GM20431 (cell line): ENCODE data around the gene CWH43.
"Not testable (repeated sequence)": the region's sequence is repeated elsewhere in the genome, so short reads cannot be mapped to it uniquely, and the experiment has no call there.

ENCODE experiments used
- in situ Hi-C: fragments of 300-500 bp; cut with MseI, MboI; formaldehyde crosslinking; loops from one replicate; pipeline ENCODE4 v1.15.0; 2020; ENCODE audit warnings: low sequenced_read_pairs; ENCODE audit not compliant: unreplicated experiment

Gene CWH43

DNA sequence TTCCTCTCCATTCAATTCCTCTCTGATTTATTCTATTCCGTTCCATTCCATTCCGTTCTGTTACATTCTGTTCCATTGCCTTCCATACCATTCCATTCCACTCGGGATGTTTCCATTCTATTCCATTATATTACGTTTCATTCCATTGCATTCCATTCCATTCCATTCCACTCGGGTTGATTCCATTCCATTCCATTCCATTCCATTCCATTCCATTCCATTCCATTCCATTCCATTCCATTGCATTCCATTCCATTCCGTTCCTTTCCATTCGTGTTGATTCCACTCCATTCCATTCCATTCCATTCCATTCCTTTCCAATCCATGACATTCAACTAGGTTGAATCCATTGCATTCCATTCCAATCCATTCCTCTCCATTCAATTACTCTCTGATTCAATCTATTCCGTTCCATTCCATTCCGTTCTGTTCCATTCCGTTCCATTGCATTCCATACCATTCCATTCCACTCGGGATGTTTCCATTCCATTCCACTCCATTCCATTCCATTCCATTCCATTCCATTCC lies 106.6 kb downstream of the CWH43 start:
- in situ Hi-C loops: not testable (repeated sequence)

DNA sequence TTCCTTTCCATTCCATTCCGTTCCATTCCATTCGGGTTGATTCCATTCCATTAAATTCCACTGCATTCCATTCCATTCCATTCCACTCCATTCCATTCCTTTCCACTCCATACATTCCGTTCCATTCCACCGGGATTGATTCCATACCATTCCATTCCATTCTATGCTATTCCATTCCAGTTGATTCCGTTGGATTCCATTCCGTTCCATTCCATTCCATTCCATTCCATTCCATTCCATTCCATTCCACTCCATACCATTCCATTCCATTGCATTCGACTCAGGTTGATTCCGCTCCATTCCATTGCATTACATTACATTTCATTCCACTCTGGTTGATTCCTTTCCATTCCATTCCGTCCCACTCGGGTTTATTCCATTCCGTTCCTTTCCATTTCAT lies 110.1 kb downstream of the CWH43 start:
- in situ Hi-C loops: not testable (repeated sequence)

- in situ Hi-C loops: not testable (repeated sequence)
These were observed 110.6 kb downstream of the CWH43 start for GRCh38 chr4:49096627-49097026.

- in situ Hi-C loops: not testable (repeated sequence)
These were observed 111.0 kb downstream of the CWH43 start for GRCh38 chr4:49097071-49097470.

DNA sequence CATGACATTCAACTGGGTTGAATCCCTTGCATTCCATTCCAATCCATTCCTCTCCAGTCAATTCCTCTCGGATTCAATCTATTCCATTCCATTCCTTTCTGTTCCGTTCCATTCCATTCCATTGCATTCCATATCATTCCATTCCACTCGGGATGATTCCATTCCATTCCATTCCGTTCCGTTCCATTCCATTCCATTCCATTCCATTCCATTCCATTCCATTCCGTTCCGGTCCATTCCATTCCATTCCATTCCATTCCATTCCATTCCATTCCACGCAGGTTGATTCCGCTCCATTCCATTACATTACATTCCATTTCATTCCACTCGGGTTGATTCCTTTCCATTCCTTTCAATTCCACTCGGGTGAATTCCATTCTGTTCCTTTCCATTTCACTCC lies 111.4 kb downstream of the CWH43 start:
- in situ Hi-C loops: not testable (repeated sequence)

GRCh38 chr4:49098034-49098759 lies 112.1 kb downstream of the CWH43 start:
- in situ Hi-C loops: not testable (repeated sequence)

DNA sequence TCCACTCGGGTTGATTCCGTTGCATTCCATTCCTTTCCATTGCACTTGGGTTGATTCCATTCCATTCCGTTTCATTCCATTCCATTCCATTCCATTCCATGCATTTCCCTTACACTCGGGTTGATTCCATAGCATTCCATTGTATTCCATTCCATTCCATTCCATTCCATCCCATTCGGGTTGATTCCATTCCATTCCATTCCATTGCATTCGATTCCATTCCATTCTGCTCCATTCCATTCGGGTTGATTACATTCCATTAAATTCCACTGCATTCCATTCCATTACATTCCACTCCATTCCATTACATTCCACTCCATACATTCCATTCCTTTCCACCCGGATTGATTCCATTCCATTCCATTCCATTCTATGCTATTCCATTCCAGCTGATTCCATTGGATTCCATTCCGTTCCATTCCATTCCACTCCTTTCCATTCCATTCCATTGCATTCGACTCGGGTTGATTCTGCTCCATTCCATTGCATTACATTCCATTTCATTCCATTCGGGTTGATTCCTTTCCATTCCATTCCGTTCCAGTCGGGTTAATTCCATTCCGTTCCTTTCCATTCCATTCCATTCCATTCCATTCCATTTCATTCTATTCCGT lies 113.9 kb downstream of the CWH43 start:
- in situ Hi-C loops: not testable (repeated sequence)

DNA sequence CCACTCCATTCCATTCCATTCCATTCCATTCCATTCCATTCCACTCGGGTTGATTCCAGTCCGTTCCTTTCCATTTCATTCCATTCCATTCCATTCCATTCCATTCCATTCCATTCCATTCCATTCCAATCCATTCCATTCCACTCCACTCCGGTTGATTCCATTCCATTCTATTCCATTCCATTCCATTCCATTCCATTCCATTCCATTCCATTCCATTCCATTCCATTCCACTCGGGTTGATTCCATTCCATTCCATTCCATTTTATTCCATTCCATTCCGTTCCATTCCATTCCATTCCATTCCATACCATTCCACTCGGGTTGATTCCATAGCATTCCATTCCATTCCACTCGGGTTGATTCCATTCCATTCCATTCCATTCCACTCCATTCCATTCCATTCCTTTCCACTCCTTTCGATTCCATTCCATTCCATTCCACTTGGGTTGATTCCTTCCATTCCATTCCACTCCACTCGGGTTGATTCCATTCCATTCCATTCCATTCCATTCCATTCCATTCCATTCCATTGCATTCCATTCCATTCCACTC lies 116.3 kb downstream of the CWH43 start:
- in situ Hi-C loops: not testable (repeated sequence)

GRCh38 chr4:49103436-49104136 lies 117.5 kb downstream of the CWH43 start:
- in situ Hi-C loops: not testable (repeated sequence)

DNA sequence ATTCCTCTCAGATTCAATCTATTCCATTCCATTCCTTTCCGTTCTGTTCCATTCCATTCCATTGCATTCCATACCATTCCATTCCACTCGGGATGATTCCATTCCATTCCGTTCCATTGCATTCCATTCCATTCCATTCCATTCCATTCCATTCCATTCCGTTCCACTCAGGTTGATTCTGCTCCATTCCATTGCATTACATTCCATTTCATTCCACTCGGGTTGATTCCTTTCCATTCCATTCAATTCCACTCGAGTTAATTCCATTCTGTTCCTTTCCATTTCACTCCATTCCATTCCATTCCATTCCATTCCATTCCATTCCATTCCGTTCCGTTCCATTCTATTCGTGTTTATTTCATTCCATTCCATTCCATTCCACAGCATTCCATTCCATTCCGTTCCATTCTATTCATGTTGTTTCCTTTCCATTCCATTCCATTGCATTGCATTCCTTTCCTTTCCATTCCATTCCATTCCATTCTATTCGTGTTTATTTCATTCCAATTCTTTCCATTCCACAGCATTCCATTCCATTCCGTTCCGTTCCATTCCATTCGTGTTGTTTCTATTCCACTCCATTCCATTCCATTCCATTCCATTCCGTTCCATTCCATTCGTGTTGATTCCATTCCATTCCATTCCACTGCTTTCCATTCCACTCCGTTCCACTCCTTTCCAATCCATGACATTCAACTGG lies 118.3 kb downstream of the CWH43 start:
- in situ Hi-C loops: not testable (repeated sequence)

DNA sequence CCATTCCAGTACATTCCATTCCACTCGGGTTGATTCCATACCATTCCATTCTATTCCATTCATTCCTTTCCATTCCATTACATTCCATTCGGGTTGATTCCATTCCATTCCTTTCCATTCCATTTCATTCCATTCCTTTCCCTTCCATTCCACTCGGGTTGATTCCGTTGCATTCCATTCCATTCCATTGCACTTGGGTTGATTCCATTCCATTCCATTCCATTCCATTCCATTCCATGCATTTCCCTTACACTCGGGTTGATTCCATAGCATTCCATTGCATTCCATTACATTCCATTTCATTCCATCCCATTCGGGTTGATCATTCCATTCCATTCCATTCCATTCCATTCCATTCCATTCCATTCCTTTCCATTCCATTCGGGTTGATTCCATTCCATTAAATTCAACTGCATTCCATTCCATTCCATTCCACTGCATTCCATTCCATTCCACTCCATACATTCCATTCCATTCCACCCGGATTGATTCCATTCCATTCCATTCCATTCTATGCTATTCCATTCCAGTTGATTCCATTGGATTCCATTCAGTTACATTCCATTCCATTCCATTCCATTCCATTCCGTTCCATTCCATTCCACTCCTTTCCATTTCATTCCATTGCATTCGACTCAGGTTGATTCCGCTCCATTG lies 119.3 kb downstream of the CWH43 start:
- in situ Hi-C loops: not testable (repeated sequence)

DNA sequence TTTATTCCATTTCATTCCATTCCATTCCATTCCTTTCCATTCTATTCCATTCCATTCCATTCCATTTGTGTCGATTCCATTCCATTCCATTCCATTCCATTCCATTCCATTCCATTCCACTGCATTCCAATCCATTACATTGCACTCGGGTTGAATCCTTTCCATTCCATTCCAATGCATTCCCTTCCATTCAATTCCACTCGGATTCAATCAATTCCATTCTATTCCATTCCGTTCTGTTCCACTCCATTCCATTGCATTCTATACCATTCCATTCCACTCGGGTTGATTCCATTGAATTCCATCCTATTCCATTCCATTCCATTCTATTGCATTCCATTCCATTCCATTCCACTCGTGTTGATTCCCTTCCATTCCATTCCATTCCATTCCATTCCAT lies 121.2 kb downstream of the CWH43 start:
- in situ Hi-C loops: not testable (repeated sequence)

DNA sequence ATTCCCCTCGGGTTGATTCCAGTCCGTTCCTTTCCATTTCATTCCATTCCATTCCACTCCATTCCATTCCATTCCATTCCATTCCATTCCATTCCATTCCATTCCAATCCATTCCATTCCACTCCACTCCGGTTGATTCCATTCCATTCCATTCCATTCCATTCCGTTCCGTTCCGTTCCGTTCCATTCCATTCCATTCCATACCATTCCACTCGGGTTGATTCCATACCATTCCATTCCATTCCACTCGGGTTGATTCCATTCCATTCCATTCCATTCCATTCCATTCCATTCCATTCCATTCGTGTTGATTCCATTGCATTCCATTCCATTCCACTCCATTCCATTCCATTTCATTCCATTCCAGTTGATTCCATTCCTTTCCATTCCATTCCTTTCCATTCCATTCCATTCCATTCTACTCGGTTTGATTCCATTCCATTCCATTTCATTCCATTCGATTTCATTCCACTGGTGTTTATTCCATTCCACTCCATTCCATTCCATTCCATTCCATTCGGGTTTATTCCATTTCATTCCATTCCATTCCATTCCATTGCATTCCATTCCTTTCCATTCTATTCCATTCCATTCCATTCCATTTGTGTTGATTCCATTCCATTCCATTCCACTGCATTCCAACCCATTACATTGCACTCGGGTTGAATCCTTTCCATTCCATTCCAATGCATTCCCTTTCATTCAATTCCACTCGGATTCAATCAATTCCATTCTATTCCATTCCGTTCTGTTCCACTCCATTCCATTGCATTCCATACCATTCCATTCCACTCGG lies 122.3 kb downstream of the CWH43 start:
- in situ Hi-C loops: not testable (repeated sequence)

DNA sequence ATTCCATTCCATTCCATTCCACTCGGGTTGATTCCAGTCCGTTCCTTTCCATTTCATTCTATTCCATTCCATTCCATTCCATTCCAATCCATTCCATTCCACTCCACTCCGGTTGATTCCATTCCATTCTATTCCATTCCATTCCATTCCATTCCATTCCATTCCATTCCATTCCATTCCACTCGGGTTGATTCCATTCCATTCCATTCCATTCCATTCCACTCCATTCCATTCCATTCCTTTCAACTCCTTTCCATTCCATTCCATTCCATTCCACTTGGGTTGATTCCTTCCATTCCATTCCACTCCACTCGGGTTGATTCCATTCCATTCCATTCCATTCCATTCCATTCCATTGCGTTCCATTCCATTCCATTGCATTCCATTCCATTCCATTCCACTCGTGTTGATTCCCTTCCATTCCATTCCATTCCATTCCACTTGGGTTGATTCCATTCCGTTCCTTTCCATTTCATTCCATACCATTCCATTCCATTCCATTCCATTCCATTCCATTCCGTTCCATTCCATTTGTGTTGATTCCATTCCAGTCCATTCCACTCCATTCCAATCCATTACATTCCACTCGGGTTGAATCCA lies 123.6 kb downstream of the CWH43 start:
- in situ Hi-C loops: not testable (repeated sequence)

DNA sequence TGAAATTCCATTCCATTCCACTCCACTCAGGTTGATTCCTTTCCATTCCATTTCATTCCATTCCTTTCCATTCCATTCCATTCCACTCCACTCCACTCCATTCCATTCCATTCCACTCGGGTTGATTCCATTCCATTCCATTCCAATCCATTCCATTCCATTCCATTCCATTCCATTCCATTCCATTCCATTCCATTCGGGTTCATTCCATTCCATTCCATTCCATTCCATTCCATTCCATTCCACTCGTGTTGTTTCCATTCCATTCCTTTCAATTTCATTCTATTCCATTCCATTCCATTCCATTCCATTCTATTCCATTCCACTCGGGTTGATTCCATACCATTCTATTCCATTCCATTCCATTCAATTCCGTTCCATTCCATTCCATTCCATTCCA lies 124.5 kb downstream of the CWH43 start:
- in situ Hi-C loops: not testable (repeated sequence)
